Mesothelial cell of epicardium (in vitro differentiated cells): ENCODE measurements around the gene CNNM4. TPM values are rescaled to one million over a fixed set of nuclear protein-coding genes. Genes with fewer than 3 reads are reported as not detected.

Experiments used
- DNase-seq, 2 experiments: peaks; one replicate each; pipeline ENCODE4 v3.0.0; 2021; ENCODE audit warnings: low spot score in 2 of 2; ENCODE audit not compliant: unreplicated experiment in 2 of 2
- H3K27ac Mint-ChIP-seq: 2 replicates; pipeline ENCODE4 v1.8.0; 2021; ENCODE audit warnings: mixed read lengths
- H3K27me3 Mint-ChIP-seq: 2 replicates; pipeline ENCODE4 v1.8.0; 2021; ENCODE audit warnings: low read depth, mixed read lengths
- H3K36me3 Mint-ChIP-seq: 2 replicates; pipeline ENCODE4 v1.8.0; 2021; ENCODE audit warnings: mixed read lengths
- H3K4me1 Mint-ChIP-seq: 2 replicates; pipeline ENCODE4 v1.8.0; 2021; ENCODE audit warnings: mixed read lengths
- H3K4me3 Mint-ChIP-seq: 2 replicates; pipeline ENCODE4 v1.8.0; 2021; ENCODE audit warnings: mild to moderate bottlenecking, moderate library complexity, mixed read lengths
- H3K9me3 Mint-ChIP-seq: 2 replicates; pipeline ENCODE4 v1.8.0; 2021; ENCODE audit warnings: mixed read lengths
- total RNA-seq: library from RNA; stranded (reverse); gene quantifications from 3 replicates; pipeline ENCODE4 v1.2.1, GENCODE V29; 2021
- TF ChIP-seq, protein P1 (sequence below): fragments of 200-600 bp; sonication (generic); IDR thresholded peaks from one replicate; pipeline ENCODE4 v1.5.0; 2021; ENCODE audit warnings: antibody characterized with exemption; ENCODE audit not compliant: unreplicated experiment

Gene CNNM4
- total RNA-seq, 1 donor from 2014 or later, result 20.0 TPM

DNA sequence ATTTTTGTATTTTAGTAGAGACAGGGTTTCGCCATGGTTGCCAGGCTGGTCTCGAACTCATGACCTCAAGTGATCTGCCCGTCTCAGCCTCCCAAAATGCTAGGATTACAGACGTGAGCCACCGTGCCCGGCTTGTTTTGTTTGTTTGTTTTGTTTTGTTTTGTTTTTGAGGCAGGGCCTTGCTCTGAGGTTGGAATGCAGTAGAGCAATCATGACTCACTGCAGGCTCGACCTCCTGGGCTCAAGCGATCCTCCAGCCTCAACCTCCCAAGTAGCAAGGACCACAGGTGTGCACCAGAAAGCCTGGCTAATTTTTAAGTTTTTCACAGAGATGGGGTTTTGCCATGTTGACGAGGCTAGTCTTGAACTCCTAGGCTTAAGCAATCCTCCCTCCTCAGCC lies 8.9 kb upstream of the CNNM4 start:
- TF ChIP-seq, protein P1, sequence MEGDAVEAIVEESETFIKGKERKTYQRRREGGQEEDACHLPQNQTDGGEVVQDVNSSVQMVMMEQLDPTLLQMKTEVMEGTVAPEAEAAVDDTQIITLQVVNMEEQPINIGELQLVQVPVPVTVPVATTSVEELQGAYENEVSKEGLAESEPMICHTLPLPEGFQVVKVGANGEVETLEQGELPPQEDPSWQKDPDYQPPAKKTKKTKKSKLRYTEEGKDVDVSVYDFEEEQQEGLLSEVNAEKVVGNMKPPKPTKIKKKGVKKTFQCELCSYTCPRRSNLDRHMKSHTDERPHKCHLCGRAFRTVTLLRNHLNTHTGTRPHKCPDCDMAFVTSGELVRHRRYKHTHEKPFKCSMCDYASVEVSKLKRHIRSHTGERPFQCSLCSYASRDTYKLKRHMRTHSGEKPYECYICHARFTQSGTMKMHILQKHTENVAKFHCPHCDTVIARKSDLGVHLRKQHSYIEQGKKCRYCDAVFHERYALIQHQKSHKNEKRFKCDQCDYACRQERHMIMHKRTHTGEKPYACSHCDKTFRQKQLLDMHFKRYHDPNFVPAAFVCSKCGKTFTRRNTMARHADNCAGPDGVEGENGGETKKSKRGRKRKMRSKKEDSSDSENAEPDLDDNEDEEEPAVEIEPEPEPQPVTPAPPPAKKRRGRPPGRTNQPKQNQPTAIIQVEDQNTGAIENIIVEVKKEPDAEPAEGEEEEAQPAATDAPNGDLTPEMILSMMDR, result no peak
- H3K36me3 Mint-ChIP-seq, result no peaks in the 10 kb centered on the region
- no peak for DNase-seq
- no peaks in the 10 kb centered on the region for H3K9me3 Mint-ChIP-seq
- H3K27me3 Mint-ChIP-seq, result peaks cover 4% of the 10 kb centered on the region
- H3K4me1 Mint-ChIP-seq, result peaks cover 10% of the 10 kb centered on the region
- no peak overlapping the region for H3K4me3 Mint-ChIP-seq
- H3K27ac Mint-ChIP-seq, result no peak overlapping the region

DNA sequence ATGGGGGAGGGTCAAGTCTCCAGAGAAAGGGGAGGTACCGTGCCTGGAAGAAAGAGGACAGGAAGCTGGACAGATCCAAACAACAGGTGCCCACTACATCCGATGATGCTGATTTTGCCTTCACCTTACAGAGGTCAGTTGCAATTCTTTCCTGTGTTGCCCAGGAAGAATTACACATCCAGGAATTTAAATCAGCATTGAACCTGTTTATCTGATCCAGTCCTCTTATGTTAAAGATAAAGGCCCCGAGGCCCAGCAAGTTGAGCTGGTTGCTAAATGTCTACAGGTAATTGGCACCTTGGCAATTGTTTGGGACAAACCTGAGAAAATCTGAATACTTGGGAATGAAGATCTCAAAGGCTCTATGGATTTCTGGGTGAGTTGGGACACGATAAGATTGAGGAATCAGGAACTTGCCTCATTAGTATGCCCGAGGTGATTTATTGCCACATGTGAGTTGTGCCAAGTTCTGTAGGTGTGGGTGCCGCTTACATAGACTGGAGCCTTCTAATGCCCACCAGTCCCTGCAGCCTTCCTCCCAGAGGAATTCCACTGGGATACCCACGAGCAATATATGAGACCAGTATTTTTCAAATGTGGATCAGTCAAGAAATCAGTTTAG lies 6.9 kb upstream of the CNNM4 start:
- TF ChIP-seq, protein P1, result no peak
- DNase-seq, result no peak
- H3K4me1 Mint-ChIP-seq, result no peaks in the 10 kb centered on the region
- no peak overlapping the region for H3K27ac Mint-ChIP-seq
- no peak overlapping the region for H3K4me3 Mint-ChIP-seq
- H3K36me3 Mint-ChIP-seq, result no peaks in the 10 kb centered on the region
- H3K27me3 Mint-ChIP-seq, result peaks cover 4% of the 10 kb centered on the region
- no peaks in the 10 kb centered on the region for H3K9me3 Mint-ChIP-seq

DNA sequence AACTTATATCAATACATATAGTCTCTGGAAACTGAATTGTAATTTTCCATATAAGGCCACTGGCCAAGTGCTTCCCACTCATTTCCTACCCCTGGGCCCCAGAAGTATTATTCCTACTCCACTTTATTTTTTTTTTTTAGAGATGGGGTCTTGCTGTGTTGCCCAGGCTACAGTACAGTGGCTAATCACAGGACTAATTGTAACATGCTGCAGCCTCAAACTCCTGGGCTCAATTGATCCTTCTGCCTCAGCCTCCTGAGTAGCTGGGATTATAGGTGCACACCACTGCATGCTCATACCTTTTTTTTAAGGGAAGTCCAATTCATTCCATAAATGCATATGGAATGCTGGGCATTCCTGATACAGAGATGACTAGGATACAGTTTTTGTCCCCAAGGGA lies 6.4 kb upstream of the CNNM4 start:
- TF ChIP-seq, protein P1, result no peak
- peaks cover 1% of the 10 kb centered on the region for H3K4me1 Mint-ChIP-seq
- no peaks in the 10 kb centered on the region for H3K9me3 Mint-ChIP-seq
- H3K27me3 Mint-ChIP-seq, result peaks cover 4% of the 10 kb centered on the region
- no peak overlapping the region for H3K4me3 Mint-ChIP-seq
- no peaks in the 10 kb centered on the region for H3K36me3 Mint-ChIP-seq
- H3K27ac Mint-ChIP-seq, result no peak overlapping the region
- no peak for DNase-seq

DNA sequence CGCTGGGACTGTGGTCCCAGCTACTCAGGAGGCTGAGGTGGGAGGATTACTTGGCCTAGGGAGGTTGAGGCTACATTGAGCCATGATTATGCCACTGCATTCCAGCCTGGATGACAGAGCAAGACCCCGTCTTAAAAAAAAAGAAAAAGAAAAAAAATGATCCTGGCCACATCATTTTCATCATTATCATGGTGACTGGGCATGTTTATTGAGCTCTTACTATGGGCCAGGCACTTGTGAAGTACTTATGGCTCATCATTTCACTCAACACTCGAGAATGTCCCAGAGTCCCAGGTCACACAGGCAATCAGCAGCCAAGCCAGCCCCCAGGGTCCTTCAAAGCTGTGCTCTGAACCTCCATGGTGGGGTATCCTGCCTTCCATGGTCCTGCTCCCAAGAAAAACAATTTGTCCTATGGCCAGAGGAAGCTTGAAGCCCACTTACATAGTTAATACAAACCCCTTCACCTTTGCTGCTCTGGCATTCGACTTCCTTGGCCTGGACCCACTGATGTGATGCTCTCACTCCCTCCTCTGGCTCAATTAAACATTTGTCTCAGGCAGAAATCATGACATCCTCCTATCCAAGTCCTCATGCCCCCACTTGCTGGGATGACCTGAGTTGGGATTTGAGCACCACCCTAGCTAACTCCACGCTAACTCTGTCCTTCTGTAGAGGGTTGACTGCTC lies 3.8 kb upstream of the CNNM4 start:
- no peaks in the 10 kb centered on the region for H3K27me3 Mint-ChIP-seq
- TF ChIP-seq, protein P1, result no peak
- peaks cover 21% of the 10 kb centered on the region for H3K4me1 Mint-ChIP-seq
- H3K27ac Mint-ChIP-seq, result no peak overlapping the region
- no peaks in the 10 kb centered on the region for H3K36me3 Mint-ChIP-seq
- no peak overlapping the region for H3K4me3 Mint-ChIP-seq
- no peak for DNase-seq
- H3K9me3 Mint-ChIP-seq, result no peaks in the 10 kb centered on the region

DNA sequence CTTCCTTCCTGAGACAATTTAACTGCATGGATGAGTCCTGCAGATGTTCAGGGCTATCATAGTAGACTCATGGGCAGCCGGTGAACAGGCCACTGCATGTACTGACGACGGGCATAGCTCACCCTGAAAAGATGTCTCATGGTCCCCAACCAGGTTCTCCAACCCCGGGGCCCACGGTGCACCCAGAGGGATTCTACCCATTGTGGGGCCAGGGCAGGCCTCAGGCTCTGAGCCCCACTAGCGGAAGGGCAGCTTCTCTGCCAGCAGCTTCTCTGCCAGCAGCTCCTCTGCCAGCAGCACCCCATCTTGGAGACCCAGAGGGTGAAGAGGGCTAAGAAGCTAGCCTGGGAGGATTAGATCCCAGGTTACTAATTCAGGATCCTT lies 3.2 kb upstream of the CNNM4 start:
- Mint-ChIP-seq H3K27ac (no peak overlapping the region), H3K9me3 (no peaks in the 10 kb centered on the region), H3K4me1 (peaks cover 26% of the 10 kb centered on the region), H3K36me3 (no peaks in the 10 kb centered on the region), H3K27me3 (no peaks in the 10 kb centered on the region), H3K4me3 (no peak overlapping the region)
- DNase-seq, result no peak
- TF ChIP-seq, protein P1, result no peak
